ENCODE results near the gene TPD52L2.

GRCh38 chr20:63935447-63935846 lies 70.4 kb downstream of the TPD52L2 start:
- no peak for TF ChIP-seq CTCF (conservative IDR thresholded peaks at IDR 0.05; ENCODE audit: low read length)
- TF ChIP-seq EZH2phosphoT487 (IDR thresholded peaks at IDR 0.05; ENCODE audit: borderline replicate concordance): no peak

All from Loucy (cell line).